H1 (cell line): Measurements from ENCODE around the gene CHST9. TPM values are rescaled to one million over a fixed set of nuclear protein-coding genes. Genes with fewer than 3 reads are reported as not detected.

Experiments
- ASH2L ChIP-seq: fragments of 200-600, 300-600 bp; sonication (generic); IDR thresholded peaks from one replicate; pipeline ENCODE4 v1.7.1; 2017; ENCODE audit warnings: low read length
- BRCA1 ChIP-seq: IDR thresholded peaks from 2 replicates; pipeline ENCODE4 v1.6.1; 2012; ENCODE audit warnings: low read depth, low read length, improper control_type of control experiment
- CREB1 ChIP-seq: IDR thresholded peaks from 2 replicates; pipeline ENCODE4 v1.6.1; 2012; ENCODE audit warnings: inconsistent platforms
- HDAC2 ChIP-seq, 2 experiments: fragments of 300-600 bp in 1 of 2; sonication (generic) in 1 of 2; IDR thresholded peaks; 2 replicates each; pipeline ENCODE4 v1.6.1; 2011 to 2012; ENCODE audit warnings: low read depth in 2 of 2, low read length in 2 of 2, mild to moderate bottlenecking in 2 of 2, moderate library complexity in 2 of 2, borderline replicate concordance in 1 of 2, inconsistent platforms in 1 of 2
- NRF1 ChIP-seq: IDR thresholded peaks from 2 replicates; pipeline ENCODE4 v1.6.1; 2011; ENCODE audit warnings: mild to moderate bottlenecking, low read depth, low read length, improper control_type of control experiment
- TAF1 ChIP-seq: IDR thresholded peaks from 2 replicates; pipeline ENCODE4 v1.6.1; 2011; ENCODE audit warnings: mild to moderate bottlenecking, low read depth, low read length
- polyA plus RNA-seq, 7 experiments: library from polyadenylated mRNA; depleted of rRNA in 3 of 7; stranded (reverse) in 5 of 7; unstranded in 2 of 7; fragments of >200 nt in 5 of 7; fragments of 200-250 nt in 2 of 7; gene quantifications; 1 replicate in 5 of 7; 2 replicates in 1 of 7; 4 replicates in 1 of 7; pipeline versions ENCODE4 v1.2.1 to v1.2.3, GENCODE V29; 2011 to 2013; ENCODE audit warnings: missing spikeins in 2 of 7, mixed read lengths in 2 of 7
- total RNA-seq: library from RNA; stranded (reverse); fragmentation: NEBNext Ultra II Directional; extraction: Animal tissue kit (Norgen Biotek cat#: 25700); gene quantifications from 2 replicates; pipeline ENCODE4 v1.2.1, GENCODE V29; 2021

Gene CHST9
- total and polyA plus RNA-seq, 2 of the 8 experiments (the other 6 are each of a cell fraction or from before 2014, with no cell fraction given): 3.2 to 24.3 TPM

DNA sequence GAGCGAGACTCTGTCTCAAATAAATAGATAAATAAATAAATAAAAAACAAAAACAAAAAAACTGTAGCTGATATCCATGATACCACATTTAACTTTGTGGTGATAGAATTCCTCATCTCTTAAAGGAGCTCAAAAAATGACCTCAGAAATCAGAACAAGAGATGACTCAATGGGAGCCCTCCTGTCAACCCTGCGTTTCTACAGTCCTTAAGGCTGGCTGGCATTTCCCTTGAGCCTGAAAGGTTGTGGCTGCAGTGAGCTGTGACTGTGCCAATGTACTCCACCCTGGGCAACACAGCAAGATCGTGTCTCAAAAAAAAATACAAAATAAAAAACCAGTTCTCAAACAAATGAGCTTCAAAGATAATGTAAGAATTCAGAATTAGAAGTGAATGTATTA lies 40.4 kb downstream of the CHST9 start (continued):
- TF ChIP-seq NRF1 (no peak), ASH2L (no peak), CREB1 (no peak), BRCA1 (no peak), HDAC2 (IDR thresholded peaks at IDR 0.05; ENCODE audit: borderline replicate concordance in 1 of 2, low read depth in 2 of 2, low read length in 2 of 2) (no peak), TAF1 (no peak)
